ENCODE results near the gene KRT81.
"Not testable (repeated sequence)": the region's sequence is repeated elsewhere in the genome, so short reads cannot be mapped to it uniquely, and the experiment has no call there.

The KRT81 gene

DNA sequence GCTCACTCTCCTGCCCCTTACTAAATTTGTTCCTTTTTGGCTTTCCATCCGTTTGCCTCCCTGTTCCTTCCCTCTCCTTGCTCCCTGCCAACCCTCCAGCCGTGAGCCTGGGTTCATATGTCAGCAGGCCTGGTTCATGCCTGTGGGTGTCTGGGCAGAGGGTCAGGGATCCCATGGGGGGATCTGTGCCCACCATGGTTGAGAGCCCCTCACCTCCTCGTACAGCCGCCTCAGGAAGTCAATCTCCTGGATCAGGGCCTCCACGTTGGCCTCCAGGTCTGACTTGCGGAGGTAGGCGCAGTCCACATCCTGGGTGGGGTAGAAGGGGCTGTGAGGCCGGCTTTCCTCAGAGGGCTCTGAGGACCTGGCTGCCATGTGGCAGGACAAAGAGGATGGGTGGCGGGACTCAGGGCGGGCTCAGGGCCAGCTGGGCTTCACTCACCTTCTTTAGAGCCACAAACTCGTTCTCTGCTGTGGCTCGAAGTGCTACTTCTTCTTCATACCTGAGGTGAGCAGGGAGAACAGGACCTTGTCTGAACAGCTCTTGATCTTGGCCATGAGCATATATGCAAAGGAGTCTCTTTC lies 26.2 kb upstream of the KRT81 start:
- DNase-seq = no peak

DNA sequence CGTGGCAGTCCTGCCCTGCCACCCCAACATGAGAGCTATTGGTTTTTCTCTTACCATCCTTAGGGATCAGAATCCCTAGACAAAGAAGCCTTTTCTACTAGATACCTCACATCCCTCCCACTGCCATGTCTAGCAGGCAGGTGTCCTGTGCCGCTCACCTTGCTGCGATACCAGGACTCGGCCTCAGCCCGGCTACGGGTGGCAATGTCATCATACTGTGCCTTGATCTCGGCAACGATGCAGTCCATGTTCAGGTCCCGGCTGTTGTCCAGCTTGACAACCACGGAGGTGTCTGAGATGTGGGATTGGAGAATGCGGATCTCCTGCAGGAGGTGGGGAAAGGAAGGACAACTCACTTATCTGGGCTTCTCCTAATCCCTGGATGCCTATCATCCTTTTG lies 25.4 kb upstream of the KRT81 start:
- no peak for DNase-seq

- DNase-seq = no peak
These were observed 25.0 kb upstream of the KRT81 start for GRCh38 chr12:52316290-52316689.

DNA sequence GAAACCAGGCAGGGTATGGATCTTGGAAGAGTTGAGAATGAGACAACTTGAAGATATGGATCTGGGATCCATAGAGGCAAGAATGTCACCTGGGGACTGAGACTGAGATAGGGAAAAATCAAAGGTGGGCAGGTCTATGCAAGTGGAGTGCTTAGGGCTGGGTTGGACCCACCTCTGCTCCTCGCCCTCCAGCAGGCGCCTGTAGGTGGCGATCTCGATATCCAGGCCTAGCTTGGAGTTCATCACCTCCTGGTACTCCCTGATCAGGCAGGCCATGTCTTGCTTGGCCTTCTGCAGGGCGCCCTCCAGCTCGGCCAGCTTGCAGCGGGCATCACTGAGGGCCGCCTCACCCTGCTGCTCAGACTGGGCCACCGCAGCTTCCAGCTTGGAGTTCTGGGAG lies 24.4 kb upstream of the KRT81 start:
- DNase-seq = peak; percentile 65

- DNase-seq = no peak
These were observed 23.2 kb upstream of the KRT81 start for GRCh38 chr12:52314511-52314910.

DNA sequence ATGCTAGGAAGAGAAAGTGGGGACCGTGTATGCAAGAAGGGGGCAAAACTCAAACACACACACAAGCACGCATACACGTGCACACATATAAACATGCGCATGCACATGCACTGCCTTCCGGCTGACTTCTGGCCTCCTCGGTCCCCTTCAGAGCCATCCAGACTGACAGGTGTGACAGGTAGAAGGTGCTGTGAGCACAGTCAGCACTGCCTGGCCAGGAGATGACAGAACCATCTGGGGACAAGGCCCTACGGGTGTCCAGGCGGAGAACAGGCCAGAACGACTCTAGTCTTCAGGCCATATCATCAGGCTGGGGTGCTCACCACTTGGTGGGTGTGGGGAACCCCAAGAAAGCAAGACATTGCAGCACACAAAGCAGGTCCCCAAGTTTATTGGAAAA lies 22.6 kb upstream of the KRT81 start:
- DNase-seq = no peak

DNA sequence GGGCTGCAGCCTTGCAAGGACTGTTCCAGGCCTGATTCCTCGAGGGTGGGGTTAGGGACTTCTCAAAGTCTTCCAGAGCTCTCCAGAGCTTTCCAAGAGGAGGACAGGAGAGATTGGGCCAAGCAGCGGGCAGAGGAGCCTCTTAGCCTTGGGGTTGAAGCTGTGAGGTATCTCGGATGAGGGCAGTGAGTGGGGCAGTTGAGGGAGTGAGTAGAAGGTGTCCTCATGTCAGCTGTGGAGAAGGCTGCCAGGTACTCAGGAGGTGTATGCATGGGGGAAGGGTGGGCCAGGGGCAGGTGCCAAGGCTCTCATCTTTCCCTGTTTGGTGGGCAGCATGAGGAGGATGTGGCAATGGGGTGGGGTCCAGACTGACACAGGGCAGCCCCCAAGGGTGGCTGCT lies 22.1 kb upstream of the KRT81 start:
- no peak for DNase-seq

GRCh38 chr12:52312086-52312485 lies 20.8 kb upstream of the KRT81 start:
- DNase-seq = no peak

- no peak for DNase-seq
These were observed 19.9 kb upstream of the KRT81 start for GRCh38 chr12:52311285-52311648.

- no peak for DNase-seq
These were observed 19.4 kb upstream of the KRT81 start for GRCh38 chr12:52310622-52311284.

GRCh38 chr12:52308806-52309425 lies 17.6 kb upstream of the KRT81 start:
- no peak for DNase-seq

DNA sequence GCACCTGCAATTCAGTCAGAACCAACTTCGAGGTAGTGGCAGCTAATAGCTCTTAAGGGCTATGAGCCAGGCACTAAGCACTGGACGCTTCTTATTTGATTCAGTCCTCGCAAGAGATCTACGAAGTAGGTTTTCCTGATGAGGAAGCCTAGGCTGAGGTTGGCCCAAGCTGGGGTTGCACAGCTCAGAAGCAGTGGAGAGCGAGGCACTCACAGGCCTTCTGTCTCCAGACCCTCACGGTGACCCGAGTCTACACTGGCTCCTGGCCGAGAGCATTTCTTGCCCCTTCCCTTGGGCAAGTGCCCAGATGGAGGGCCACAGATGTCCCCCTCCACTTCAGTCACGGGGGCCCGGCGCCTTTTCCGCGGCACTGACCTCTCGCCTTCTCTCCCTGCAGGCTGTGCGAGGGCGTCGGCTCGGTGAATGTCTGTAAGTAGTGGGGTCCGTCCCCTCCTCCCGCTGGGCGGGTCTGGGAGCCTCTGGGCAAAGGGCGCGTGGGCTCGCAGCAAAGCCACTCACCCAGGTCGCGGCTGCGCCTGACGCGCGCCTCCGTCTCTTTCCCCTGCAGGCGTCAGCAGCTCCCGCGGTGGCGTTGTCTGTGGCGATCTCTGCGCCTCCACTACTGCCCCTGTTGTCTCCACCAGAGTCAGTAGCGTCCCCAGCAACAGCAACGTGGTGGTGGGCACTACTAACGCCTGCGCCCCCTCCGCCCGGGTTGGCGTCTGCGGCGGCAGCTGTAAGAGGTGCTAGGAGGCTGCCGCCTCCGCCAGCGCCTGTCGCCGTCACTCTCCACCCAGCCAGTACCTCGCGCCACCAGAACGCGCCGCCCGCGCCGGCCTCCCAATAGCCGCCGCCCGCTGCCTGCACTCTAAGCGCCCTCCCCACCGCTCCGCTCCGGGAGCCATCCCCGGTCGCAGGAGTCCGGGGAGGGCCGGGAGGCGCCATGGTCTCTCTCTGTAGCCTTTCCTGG lies 16.8 kb upstream of the KRT81 start:
- DNase-seq = peak; percentile 71

DNA sequence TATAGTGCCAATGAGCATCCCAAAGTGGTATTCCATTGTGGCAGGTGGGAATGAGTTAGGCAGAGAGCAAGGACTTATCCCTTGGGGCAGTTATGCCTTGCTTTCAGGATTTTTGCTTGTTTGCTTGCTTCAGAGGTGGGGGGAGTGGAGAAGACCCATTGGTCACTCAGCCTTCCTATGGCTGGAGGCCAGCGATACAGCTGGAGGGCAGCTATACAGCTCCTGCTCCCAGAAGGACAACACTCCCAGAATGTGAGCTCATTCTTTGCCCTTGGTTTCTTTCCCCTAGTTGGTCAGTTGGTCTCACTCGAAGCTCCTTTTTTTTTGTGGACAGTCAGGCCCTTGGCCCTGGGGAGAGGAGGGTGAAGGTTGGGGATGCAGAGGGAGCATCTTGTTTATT lies 15.4 kb upstream of the KRT81 start:
- DNase-seq = no peak

GRCh38 chr12:52305921-52306705 lies 14.8 kb upstream of the KRT81 start:
- DNase-seq = no peak

- peak; percentile 26 for DNase-seq
These were observed 13.6 kb upstream of the KRT81 start for GRCh38 chr12:52304941-52305411.

DNA sequence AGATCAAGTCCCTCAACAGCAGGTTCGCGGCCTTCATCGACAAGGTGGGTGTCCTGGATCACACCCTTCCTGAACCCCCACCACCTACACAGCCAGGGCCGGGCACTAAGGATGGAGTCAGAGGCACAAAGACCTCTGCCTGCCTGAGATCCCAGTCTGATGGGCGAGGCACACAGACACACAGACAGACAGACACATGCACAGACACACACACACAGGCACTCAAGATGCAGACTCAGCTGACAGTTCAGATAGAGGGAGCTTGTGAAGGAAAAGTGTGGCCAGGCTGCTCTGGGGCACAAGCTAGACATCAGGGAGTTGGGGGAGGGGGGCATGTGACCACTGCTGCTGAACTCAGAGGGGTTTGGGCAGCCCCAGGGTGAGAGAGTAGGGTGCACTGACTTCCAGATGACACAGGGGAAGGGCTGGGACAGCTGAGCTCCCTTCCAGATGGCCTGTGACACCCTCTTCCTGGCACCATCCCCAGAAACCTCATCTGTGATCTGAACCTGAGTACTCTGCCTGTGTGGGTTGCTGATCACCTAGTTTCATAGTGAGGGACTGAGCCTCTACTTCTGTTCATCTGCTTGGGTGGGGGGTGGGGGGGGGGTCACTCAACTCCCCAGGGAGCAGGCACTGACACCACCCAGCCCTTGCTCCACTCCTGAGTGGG lies 11.0 kb upstream of the KRT81 start:
- DNase-seq = not testable (repeated sequence)

GRCh38 chr12:52301721-52302120 lies 10.4 kb upstream of the KRT81 start:
- not testable (repeated sequence) for DNase-seq

DNA sequence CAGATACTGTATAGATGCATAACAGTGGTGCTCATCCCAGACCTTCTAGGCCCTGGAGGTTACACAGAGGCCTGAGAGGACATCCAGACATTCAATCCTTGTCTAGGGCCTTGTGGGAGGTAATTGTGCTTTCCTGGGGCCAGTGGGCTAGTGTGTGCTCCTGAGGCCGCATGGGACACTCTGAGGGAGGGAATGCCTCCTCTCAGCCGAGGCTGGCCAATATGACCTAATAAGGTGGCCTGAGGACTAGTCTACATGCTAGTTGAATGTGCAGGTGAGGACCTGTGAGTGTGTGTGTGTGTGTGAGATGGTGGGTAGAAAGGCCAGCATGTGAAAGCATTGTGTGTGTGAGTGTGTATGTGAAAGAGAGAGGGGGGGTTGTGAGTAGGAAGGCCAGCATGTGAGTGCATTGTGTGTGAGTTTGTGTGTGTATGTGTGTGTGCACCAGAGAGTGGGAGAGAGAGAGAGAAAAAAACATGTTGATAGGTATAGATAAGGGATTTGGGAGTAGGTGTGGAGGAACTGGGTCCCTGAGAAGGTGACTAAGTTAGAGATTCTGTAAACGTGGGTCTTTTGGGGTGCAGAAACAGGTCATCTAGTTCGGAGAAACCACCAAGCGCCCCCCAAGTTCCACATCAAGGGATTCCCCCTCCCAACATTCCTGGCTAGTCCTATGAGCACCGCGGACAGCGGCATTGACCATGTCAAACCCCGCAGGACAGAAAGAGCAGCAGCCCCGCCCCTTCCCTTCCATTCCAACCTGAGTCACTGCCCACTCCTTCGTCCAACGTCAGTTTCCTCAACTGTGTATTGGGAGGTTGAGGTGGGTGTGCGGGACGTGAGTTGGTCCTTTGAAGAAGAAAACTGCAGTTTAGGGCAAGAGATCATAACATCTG lies 9.7 kb upstream of the KRT81 start:
- no peak for DNase-seq

DNA sequence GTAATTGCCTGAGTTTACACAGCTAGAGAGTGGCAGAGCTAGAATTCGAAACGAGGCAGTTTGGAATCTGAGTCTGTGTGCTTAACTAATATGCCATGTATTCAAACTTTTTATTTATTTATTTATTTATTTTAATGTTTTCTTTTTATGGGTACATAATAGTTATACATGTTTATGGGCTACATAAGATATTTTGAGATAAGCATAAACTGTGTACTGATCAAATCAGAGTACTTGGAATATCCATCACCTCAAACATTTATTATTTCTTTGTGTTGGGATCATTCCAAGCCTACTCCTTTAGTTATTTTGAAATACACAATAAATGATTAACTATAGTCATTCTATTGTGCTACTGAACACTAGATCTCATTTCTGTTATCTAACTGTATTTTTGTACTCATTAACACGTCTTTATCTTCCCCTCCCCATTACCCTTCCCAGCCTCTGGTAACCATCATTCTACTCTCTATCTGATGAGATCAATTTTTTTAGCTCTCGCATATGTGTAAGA lies 7.4 kb upstream of the KRT81 start:
- no peak for DNase-seq

- DNase-seq = no peak
These were observed 5.4 kb upstream of the KRT81 start for GRCh38 chr12:52296572-52297215.
